Stimulated activated CD8-positive, alpha-beta memory T cell treated with anti-CD3 and anti-CD28 coated beads, Interleukin-7, amount 100 ng/mL, for 48 hours (primary cell): Measurements from ENCODE around the gene SLC66A1.
"Not testable (repeated sequence)": the region's sequence is repeated elsewhere in the genome, so short reads cannot be mapped to it uniquely, and the experiment has no call there.

Experiments used
- DNase-seq, 2 donors: peaks; one replicate each; pipeline ENCODE4 v3.0.0-alpha.2; 2020; ENCODE audit warnings: low read depth in 1 of 2; ENCODE audit errors: extremely low read depth in 1 of 2

SLC66A1 gene, protein sequence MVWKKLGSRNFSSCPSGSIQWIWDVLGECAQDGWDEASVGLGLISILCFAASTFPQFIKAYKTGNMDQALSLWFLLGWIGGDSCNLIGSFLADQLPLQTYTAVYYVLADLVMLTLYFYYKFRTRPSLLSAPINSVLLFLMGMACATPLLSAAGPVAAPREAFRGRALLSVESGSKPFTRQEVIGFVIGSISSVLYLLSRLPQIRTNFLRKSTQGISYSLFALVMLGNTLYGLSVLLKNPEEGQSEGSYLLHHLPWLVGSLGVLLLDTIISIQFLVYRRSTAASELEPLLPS

GRCh38 chr1:19311931-19312781 lies at the start of gene SLC66A1, which contains the start of gene AKR7A2:
Gene SLC66A1, plus strand, starts transcription at chr1:19312326. Its CDS starts 5,352 bp downstream, at chr1:19317678.
Gene AKR7A2, minus strand, starts transcription at chr1:19312144. Its CDS starts 20 bp downstream, at chr1:19312124.
- DNase-seq = peak; percentile 78 to 92

GRCh38 chr1:19262744-19263143 lies 49.4 kb upstream of the SLC66A1 start:
- DNase-seq = no peak

DNA sequence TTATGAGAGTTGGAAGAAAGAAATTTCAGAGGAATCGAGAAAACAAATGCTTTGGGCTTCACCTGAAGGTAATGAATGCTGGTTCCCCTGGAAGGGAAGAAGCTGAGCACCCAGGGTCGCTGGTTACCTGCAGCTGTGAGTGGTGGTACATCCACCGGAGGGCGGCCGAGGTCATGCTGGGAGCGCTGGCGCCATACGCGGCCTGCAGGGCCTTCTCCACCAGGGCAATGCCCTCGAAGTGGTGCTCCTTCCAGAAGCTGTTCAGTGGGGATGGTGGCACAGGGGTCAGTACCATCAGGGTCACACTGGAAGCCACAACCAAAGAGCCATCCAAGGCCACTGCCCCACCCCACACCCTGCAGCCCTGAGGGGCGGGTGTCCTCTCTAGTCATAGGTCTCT lies 43.7 kb upstream of the SLC66A1 start:
- DNase-seq = no peak

GRCh38 chr1:19269427-19270342 lies 42.4 kb upstream of the SLC66A1 start:
- DNase-seq = not testable (repeated sequence)

GRCh38 chr1:19270343-19270730 lies 41.8 kb upstream of the SLC66A1 start:
- DNase-seq = not testable (repeated sequence)

DNA sequence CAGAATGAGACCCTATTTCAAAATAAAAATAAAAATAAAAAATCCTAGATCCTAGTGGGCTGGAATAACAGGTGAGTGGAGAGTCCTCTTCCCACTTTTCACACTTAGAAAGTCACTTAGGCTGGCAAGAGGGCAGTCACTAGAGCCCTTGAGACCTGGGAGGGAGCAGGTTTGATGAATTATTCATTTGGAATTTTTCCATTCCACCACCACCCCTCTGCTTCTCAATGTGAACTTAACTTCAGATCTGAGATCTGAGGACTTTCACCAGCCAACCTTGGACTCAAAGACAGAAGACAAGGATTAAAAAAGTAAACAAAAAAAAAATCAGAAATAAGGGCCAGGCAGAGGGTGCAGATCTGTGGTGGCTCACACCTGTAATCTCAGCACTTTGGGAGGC lies 40.1 kb upstream of the SLC66A1 start:
- DNase-seq = no peak

- DNase-seq = no peak
Observed at GRCh38 chr1:19273106-19273843, 38.9 kb upstream of the SLC66A1 start.

GRCh38 chr1:19273844-19274531 lies 38.1 kb upstream of the SLC66A1 start:
- not testable (repeated sequence) for DNase-seq

GRCh38 chr1:19274636-19275035 lies 37.5 kb upstream of the SLC66A1 start:
- no peak for DNase-seq

DNA sequence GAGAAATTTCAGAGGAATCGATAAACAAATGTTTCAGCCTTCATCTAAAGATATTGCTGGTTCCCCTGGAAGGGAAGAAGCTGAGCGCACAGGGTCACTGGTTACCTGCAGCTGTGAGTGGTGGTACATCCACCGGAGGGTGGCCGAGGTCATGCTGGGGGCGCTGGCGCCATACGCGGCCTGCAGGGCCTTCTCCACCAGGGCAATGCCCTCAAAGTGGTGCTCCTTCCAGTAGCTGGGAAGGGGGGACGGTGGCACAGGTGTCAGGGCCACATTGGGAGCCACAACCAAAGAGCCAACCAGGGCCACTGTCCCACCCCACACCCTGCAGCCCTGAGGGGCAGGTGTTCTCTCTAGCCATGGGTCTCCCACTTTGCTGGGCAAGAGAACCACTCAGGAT lies 28.2 kb upstream of the SLC66A1 start:
- DNase-seq = no peak

DNA sequence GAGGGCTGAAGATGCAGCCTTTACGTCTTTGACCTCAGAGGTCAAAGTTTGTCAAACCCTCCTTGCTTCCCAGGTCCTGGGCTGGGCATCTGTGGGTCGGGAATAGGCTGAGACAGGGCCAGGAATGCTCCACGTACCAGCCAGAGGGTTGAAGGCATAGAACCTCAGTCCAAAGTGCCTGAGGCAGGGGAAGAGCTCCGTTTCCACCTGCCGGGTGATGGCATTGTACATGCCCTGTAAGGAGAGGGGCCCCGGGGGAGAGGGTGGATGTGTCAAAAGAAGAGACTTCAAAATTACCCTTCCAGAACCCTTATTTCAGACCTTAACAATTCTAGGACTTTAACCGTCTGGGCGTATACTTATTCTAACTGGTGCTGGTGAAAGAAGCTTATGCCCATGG lies 27.2 kb upstream of the SLC66A1 start:
- DNase-seq = no peak

DNA sequence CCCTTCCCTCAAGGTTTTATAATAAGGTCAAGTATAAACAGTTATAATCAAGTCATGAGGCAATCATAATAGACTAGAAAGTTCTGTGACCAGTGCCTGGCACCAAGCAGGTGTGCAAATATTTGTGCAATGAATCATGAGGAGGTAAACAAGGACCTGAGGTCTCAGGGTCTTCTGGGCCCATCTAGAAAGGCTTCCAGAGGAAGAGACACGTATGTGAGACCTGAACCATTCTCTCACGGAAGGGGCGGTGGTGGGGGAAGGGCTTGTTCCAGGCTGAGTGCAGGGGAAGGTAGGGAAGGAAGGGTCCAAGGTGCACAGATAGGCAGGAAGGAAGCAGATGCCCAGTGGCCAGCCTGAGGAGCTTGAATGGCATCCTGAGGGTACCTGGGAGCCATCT lies 26.8 kb upstream of the SLC66A1 start:
- DNase-seq = not testable (repeated sequence)

DNA sequence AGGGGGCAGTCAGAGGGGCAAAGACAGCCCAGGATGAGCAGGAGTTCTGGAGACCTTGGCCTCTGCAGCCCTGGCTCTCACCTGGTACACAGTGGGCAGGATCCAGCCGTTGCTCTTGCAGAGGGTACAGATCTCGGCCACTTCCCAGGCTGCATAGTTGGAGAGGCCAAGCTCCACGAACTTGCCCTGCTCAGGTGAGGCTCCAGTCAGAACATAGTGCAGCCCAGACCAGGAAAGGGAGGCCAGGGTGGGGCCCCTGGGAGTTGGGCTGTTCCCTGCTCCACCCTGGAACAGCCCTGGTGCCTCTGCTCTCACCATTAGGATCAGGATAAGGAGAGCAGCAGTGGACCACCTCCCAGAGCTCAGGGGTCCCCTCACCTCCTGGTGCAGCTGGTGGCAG lies 26.3 kb upstream of the SLC66A1 start:
- not testable (repeated sequence) for DNase-seq

- no peak for DNase-seq
Observed at GRCh38 chr1:19287436-19288185, 24.5 kb upstream of the SLC66A1 start.

DNA sequence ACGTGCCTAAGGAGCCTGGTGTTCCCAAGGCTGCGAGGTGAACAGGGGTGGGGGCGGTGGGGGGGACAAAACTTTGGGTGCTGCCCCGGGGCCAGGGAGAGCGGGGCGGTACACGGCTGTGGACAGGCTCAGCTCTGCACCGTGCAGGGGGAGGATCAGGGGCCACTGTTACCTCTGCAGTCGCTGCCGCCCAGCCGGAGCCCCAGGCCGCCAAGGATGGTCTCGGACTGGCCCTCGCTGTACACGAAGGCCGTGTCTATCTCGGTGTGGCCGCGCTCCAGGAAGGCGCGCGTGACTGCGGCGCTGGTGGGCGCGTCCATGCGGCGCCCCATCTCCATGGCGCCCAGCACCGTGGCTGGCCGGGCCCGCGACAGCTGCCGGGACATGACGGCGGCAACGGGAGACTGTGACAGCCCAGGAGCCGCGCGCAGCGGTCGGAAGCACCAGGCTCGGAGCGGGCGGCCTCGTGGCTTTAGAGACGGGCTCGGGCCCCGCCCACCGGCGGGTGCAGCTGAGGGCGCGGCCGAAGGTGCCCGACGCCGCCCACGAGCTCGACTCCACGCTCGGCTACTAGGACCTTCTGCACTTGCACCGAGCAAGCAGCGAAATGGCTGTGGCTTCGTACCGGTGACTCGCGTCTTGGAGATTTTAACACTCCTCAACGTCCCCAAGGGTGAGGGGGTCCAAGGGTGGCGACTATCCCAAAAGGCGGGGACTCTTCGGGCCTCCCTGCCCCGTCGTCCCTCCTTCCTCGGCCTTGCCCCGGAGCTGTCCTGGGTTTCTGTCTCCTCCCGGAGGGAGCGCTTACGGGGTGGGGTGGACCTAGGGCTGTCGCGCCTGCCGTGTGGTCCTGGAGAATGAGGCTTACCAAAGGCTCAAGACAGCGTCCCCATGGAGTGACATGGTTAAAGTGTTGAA lies 23.5 kb upstream of the SLC66A1 start, which contains the start of gene AKR7A3:
Gene AKR7A3 (minus strand): TSS at position 447 of the 918 bp plus-strand sequence. CDS start 61 bp downstream, at position 386.
- peak; percentile 40 to 41 for DNase-seq

GRCh38 chr1:19289244-19289643 lies 22.9 kb upstream of the SLC66A1 start:
- no peak for DNase-seq

GRCh38 chr1:19294638-19295037 lies 17.5 kb upstream of the SLC66A1 start:
- no peak for DNase-seq

- DNase-seq = no peak
Observed at GRCh38 chr1:19300211-19300610, 11.9 kb upstream of the SLC66A1 start.
